CD4-positive, alpha-beta memory T cell (primary cell): ENCODE data around the gene LY6G5C. TPM values are rescaled to one million over a fixed set of nuclear protein-coding genes. Genes with fewer than 3 reads are reported as not detected.

Experiments
- CTCF ChIA-PET: fragments of 350-600 bp; sonication (Branson Sonifier 250); formaldehyde crosslinking; loops from one replicate; lab custom pipeline; 2021; ENCODE audit warnings: inconsistent platforms; ENCODE audit not compliant: partially characterized antibody; lab: Charles Lee
- POLR2A ChIA-PET: fragments of 350-600 bp; sonication (Branson Sonifier 250); formaldehyde crosslinking; loops from one replicate; lab custom pipeline; 2021; ENCODE audit not compliant: partially characterized antibody; lab: Charles Lee
- DNase-seq, 5 donors: peaks; one replicate each; pipeline versions ENCODE4 v3.0.0 to v3.0.0-alpha.2; 2020 to 2022; ENCODE audit warnings: mixed read lengths in 1 of 5
- H3K27ac ChIP-seq: one replicate; pipeline ENCODE4 v1.7.0; 2013; ENCODE audit warnings: low read depth, low read length
- H3K27me3 ChIP-seq: 2 replicates; pipeline ENCODE4 v1.7.0; 2013; ENCODE audit warnings: mild to moderate bottlenecking, low read length, moderate library complexity; ENCODE audit not compliant: insufficient read depth
- H3K36me3 ChIP-seq: 2 replicates; pipeline ENCODE4 v1.7.0; 2013; ENCODE audit warnings: mild to moderate bottlenecking, low read length, moderate library complexity; ENCODE audit not compliant: insufficient read depth
- H3K4me1 ChIP-seq: 2 replicates; pipeline ENCODE4 v1.7.0; 2013; ENCODE audit warnings: mild to moderate bottlenecking, low read length, moderate library complexity; ENCODE audit not compliant: insufficient read depth
- H3K4me3 ChIP-seq, 2 donors: one replicate each; pipeline ENCODE4 v1.7.0; 2013; ENCODE audit warnings: low read length in 2 of 2, mild to moderate bottlenecking in 1 of 2
- H3K9me3 ChIP-seq, 2 donors: one replicate each; pipeline ENCODE4 v1.7.0; 2013; ENCODE audit warnings: low read length in 2 of 2, control low read depth in 1 of 2; ENCODE audit not compliant: control insufficient read depth in 1 of 2
- H3K27ac Mint-ChIP-seq, 7 donors: one replicate each; pipeline ENCODE4 v1.8.0; 2020 to 2021; ENCODE audit warnings: mixed read lengths in 7 of 7, mild to moderate bottlenecking in 6 of 7, inconsistent platforms in 3 of 7, moderate library complexity in 3 of 7
- H3K27me3 Mint-ChIP-seq, 2 donors: one replicate each; pipeline ENCODE4 v1.8.0; 2020 to 2021; ENCODE audit warnings: mixed read lengths in 2 of 2
- H3K36me3 Mint-ChIP-seq, 2 donors: one replicate each; pipeline ENCODE4 v1.8.0; 2020 to 2021; ENCODE audit warnings: mixed read lengths in 2 of 2, inconsistent platforms in 1 of 2, mild to moderate bottlenecking in 1 of 2
- H3K4me1 Mint-ChIP-seq, 4 donors: one replicate each; pipeline ENCODE4 v1.8.0; 2020 to 2021; ENCODE audit warnings: mixed read lengths in 4 of 4, mild to moderate bottlenecking in 1 of 4
- H3K4me3 Mint-ChIP-seq, 8 donors: one replicate each; pipeline ENCODE4 v1.8.0; 2020 to 2021; ENCODE audit warnings: mixed read lengths in 8 of 8, mild to moderate bottlenecking in 7 of 8, moderate library complexity in 6 of 8, inconsistent platforms in 3 of 8
- H3K9me3 Mint-ChIP-seq, 8 donors: one replicate each; pipeline ENCODE4 v1.8.0; 2020 to 2021; ENCODE audit warnings: mixed read lengths in 8 of 8, mild to moderate bottlenecking in 5 of 8, inconsistent platforms in 3 of 8, moderate library complexity in 1 of 8
- intact Hi-C: fragments of 100-400 bp; cut with micrococcal nuclease; formaldehyde crosslinking; loops from one replicate; pipeline ENCODE4 v1.15.1; 2023
- polyA plus RNA-seq, 2 donors: library from polyadenylated mRNA; unstranded; fragments of 300-500 nt; fragmentation: Illumina TruSeq; gene quantifications; one replicate each; pipeline ENCODE4 v1.2.3, GENCODE V29; 2021
- total RNA-seq, 2 experiments: library from RNA; stranded (reverse); gene quantifications; one replicate each; pipeline ENCODE4 v1.2.3, GENCODE V29; 2021

LY6G5C gene
- total and polyA plus RNA-seq, 4 experiments from 2014 or later, result 4.4 to 11.8 (median 6.7) TPM

GRCh38 chr6:31691564-31692108 is 10.8 kb upstream of the LY6G5C start:
- Histone ChIP-seq H3K27me3 (no peaks in the 10 kb centered on the region), H3K27ac (no peak overlapping the region), H3K4me1 (no peaks in the 10 kb centered on the region), H3K9me3 (no peaks in the 10 kb centered on the region), H3K36me3 (peaks cover 63% of the 10 kb centered on the region), H3K4me3 (no peak overlapping the region)
- CTCF ChIA-PET, result interaction anchor here (1.1 to 1.3 kb wide), 4 partner anchors 31 to 144 kb away, joined by 3 to 4 read pairs (median 3); partner anchors contain the start of gene MPIG6B
- no peak for DNase-seq
- Mint-ChIP-seq H3K4me1 (peaks cover 0 to 3% (median under 1%) of the 10 kb centered on the region in 4 donors), H3K36me3 (peaks cover 22 to 69% of the 10 kb centered on the region in 2 donors), H3K27me3 (no peaks in the 10 kb centered on the region), H3K27ac (peak overlapping the region in 1 of 7 donors; percentile 21), H3K4me3 (no peak overlapping the region), H3K9me3 (no peaks in the 10 kb centered on the region)
- intact Hi-C loops, result no loop called here
- POLR2A ChIA-PET, result interaction anchor here (1.0 to 1.4 kb wide), 3 partner anchors 11 to 132 kb away, joined by 3 read pairs; no protein-coding TSS in a partner anchor

GRCh38 chr6:31691078-31691463 is 10.2 kb upstream of the LY6G5C start:
- DNase-seq, result no peak
- CTCF ChIA-PET, result interaction anchor here (1.0 to 1.3 kb wide), 5 partner anchors 32 to 185 kb away, joined by 3 to 4 read pairs (median 3); partner anchors contain the start of gene MPIG6B
- intact Hi-C loops, result no loop called here
- no peaks in the 10 kb centered on the region for H3K27me3 ChIP-seq
- POLR2A ChIA-PET, result interaction anchor here (1.0 to 1.6 kb wide), 3 partner anchors 11 to 173 kb away, joined by 3 to 4 read pairs (median 3); no protein-coding TSS in a partner anchor
- H3K9me3 ChIP-seq, result no peaks in the 10 kb centered on the region
- H3K36me3 ChIP-seq, result peaks cover 62% of the 10 kb centered on the region
- no peak overlapping the region for H3K4me3 ChIP-seq
- no peak overlapping the region for H3K4me3 Mint-ChIP-seq
- no peaks in the 10 kb centered on the region for H3K27me3 Mint-ChIP-seq
- peak overlapping the region in 3 of 7 donors; percentile 61 to 83 (median 77) for H3K27ac Mint-ChIP-seq
- H3K36me3 Mint-ChIP-seq, result peaks cover 24 to 70% of the 10 kb centered on the region in 2 donors
- no peaks in the 10 kb centered on the region for H3K9me3 Mint-ChIP-seq
- no peaks in the 10 kb centered on the region for H3K4me1 ChIP-seq
- peaks cover 0 to 3% (median under 1%) of the 10 kb centered on the region in 4 donors for H3K4me1 Mint-ChIP-seq
- H3K27ac ChIP-seq, result no peak overlapping the region

GRCh38 chr6:31690231-31691077 is 9.6 kb upstream of the LY6G5C start:
- Mint-ChIP-seq H3K27me3 (no peaks in the 10 kb centered on the region), H3K36me3 (peaks cover 25 to 71% of the 10 kb centered on the region in 2 donors), H3K9me3 (no peaks in the 10 kb centered on the region), H3K4me1 (peaks cover 0 to 3% (median under 1%) of the 10 kb centered on the region in 4 donors), H3K4me3 (no peak overlapping the region), H3K27ac (peak overlapping the region in 6 of 7 donors; percentile 9 to 83 (median 62))
- intact Hi-C loops, result no loop called here
- no peaks in the 10 kb centered on the region for H3K27me3 ChIP-seq
- no peak overlapping the region for H3K27ac ChIP-seq
- no peak overlapping the region for H3K4me3 ChIP-seq
- H3K36me3 ChIP-seq, result peaks cover 66% of the 10 kb centered on the region
- no peaks in the 10 kb centered on the region for H3K4me1 ChIP-seq
- ChIA-PET CTCF (interaction anchor here (1.0 to 1.9 kb wide), 8 partner anchors 9 to 185 kb away, joined by 3 to 5 read pairs (median 3); partner anchors contain the start of genes LY6G5C and MPIG6B), POLR2A (interaction anchor here (1.0 to 1.6 kb wide), 2 partner anchors 12 to 174 kb away, joined by 3 to 4 read pairs; no protein-coding TSS in a partner anchor)
- no peaks in the 10 kb centered on the region for H3K9me3 ChIP-seq
- no peak for DNase-seq

GRCh38 chr6:31689249-31690110 is 8.6 kb upstream of the LY6G5C start:
- no peaks in the 10 kb centered on the region for H3K27me3 ChIP-seq
- H3K4me1 Mint-ChIP-seq, result peaks cover 0 to 3% (median under 1%) of the 10 kb centered on the region in 4 donors
- no peaks in the 10 kb centered on the region for H3K9me3 Mint-ChIP-seq
- no peak overlapping the region for H3K27ac ChIP-seq
- H3K4me1 ChIP-seq, result no peaks in the 10 kb centered on the region
- H3K27me3 Mint-ChIP-seq, result no peaks in the 10 kb centered on the region
- peaks cover 20 to 61% of the 10 kb centered on the region in 2 donors for H3K36me3 Mint-ChIP-seq
- ChIA-PET CTCF (interaction anchor here (1.2 to 1.9 kb wide), 3 partner anchors 8 to 36 kb away, joined by 3 to 5 read pairs (median 3); partner anchors contain the start of gene LY6G5C), POLR2A (interaction anchor here (1.6 kb wide), 1 partner anchor 175 kb away, joined by 4 read pairs; no protein-coding TSS in a partner anchor)
- no peak for DNase-seq
- H3K27ac Mint-ChIP-seq, result peak overlapping the region in 3 of 7 donors; percentile 7 to 64 (median 24)
- no peak overlapping the region for H3K4me3 Mint-ChIP-seq
- H3K36me3 ChIP-seq, result peaks cover 58% of the 10 kb centered on the region
- intact Hi-C loops, result no loop called here
- H3K4me3 ChIP-seq, result no peak overlapping the region
- H3K9me3 ChIP-seq, result no peaks in the 10 kb centered on the region

GRCh38 chr6:31687860-31688693 is 7.2 kb upstream of the LY6G5C start:
- CTCF ChIA-PET, result interaction anchor here (0.8 kb wide), 1 partner anchor 142 kb away, joined by 4 read pairs; no protein-coding TSS in a partner anchor
- H3K36me3 Mint-ChIP-seq, result peaks cover 20 to 55% of the 10 kb centered on the region in 2 donors
- POLR2A ChIA-PET, result interaction anchor here (0.6 to 2.5 kb wide), 2 partner anchors 15 to 143 kb away, joined by 4 to 7 read pairs; partner anchors contain the start of gene ABHD16A
- Histone ChIP-seq H3K27me3 (no peaks in the 10 kb centered on the region), H3K4me1 (no peaks in the 10 kb centered on the region), H3K9me3 (no peaks in the 10 kb centered on the region), H3K36me3 (peaks cover 47% of the 10 kb centered on the region), H3K27ac (no peak overlapping the region), H3K4me3 (no peak overlapping the region)
- peak overlapping the region in 3 of 7 donors; percentile 7 to 68 (median 48) for H3K27ac Mint-ChIP-seq
- no peaks in the 10 kb centered on the region for H3K9me3 Mint-ChIP-seq
- no peak for DNase-seq
- H3K4me3 Mint-ChIP-seq, result no peak overlapping the region
- intact Hi-C loops, result no loop called here
- no peaks in the 10 kb centered on the region for H3K27me3 Mint-ChIP-seq
- H3K4me1 Mint-ChIP-seq, result peaks cover 0 to 3% (median under 1%) of the 10 kb centered on the region in 4 donors

GRCh38 chr6:31687321-31687720 is 6.5 kb upstream of the LY6G5C start:
- Histone ChIP-seq H3K36me3 (peaks cover 45% of the 10 kb centered on the region), H3K27ac (no peak overlapping the region), H3K4me1 (no peaks in the 10 kb centered on the region), H3K4me3 (no peak overlapping the region), H3K27me3 (no peaks in the 10 kb centered on the region), H3K9me3 (no peaks in the 10 kb centered on the region)
- POLR2A ChIA-PET, result interaction anchor here (2.5 kb wide), 1 partner anchor 16 kb away, joined by 7 read pairs; the partner anchor contains the start of gene ABHD16A
- H3K27me3 Mint-ChIP-seq, result no peaks in the 10 kb centered on the region
- CTCF ChIA-PET, result interaction anchor here (0.8 kb wide), 1 partner anchor 142 kb away, joined by 4 read pairs; no protein-coding TSS in a partner anchor
- intact Hi-C loops, result no loop called here
- no peak overlapping the region for H3K4me3 Mint-ChIP-seq
- peaks cover 0 to 2% (median under 1%) of the 10 kb centered on the region in 4 donors for H3K4me1 Mint-ChIP-seq
- H3K27ac Mint-ChIP-seq, result peak overlapping the region in 2 of 7 donors; percentile 52 to 64
- DNase-seq, result no peak
- peaks cover 17 to 48% of the 10 kb centered on the region in 2 donors for H3K36me3 Mint-ChIP-seq
- no peaks in the 10 kb centered on the region for H3K9me3 Mint-ChIP-seq
